ENCODE measurements around the gene EPHA2. TPM values are rescaled to one million over a fixed set of nuclear protein-coding genes. Genes with fewer than 3 reads are reported as not detected.

EPHA2 gene
- polyA plus RNA-seq, 2 of the 4 experiments (the other 2 are of a cell fraction) = 59.3 to 93.2 TPM

DNA sequence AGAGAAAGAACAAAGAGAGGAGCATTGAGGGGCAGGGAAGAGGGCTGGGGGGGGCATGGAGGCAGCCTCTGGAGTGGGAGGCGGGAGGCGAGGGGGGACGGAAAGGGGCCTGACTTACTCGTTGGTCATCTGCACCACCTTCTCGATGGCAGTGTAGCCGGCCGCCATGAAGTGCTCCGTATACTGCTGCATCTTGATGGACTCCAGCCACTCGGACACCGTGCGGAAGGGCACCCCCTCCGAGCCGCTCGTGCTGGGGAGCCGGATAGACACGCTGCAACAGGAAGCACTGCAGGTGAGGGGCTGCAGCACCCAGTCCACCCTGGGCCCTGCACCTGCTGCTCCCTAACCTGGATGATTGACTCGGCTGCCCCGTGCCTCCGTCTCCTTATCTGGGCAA lies 26.6 kb downstream of the EPHA2 start (continued):
- TF ChIP-seq, protein P1, sequence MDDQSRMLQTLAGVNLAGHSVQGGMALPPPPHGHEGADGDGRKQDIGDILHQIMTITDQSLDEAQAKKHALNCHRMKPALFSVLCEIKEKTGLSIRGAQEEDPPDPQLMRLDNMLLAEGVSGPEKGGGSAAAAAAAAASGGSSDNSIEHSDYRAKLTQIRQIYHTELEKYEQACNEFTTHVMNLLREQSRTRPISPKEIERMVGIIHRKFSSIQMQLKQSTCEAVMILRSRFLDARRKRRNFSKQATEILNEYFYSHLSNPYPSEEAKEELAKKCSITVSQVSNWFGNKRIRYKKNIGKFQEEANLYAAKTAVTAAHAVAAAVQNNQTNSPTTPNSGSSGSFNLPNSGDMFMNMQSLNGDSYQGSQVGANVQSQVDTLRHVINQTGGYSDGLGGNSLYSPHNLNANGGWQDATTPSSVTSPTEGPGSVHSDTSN (IDR thresholded peaks at IDR 0.05) = no peak

DNA sequence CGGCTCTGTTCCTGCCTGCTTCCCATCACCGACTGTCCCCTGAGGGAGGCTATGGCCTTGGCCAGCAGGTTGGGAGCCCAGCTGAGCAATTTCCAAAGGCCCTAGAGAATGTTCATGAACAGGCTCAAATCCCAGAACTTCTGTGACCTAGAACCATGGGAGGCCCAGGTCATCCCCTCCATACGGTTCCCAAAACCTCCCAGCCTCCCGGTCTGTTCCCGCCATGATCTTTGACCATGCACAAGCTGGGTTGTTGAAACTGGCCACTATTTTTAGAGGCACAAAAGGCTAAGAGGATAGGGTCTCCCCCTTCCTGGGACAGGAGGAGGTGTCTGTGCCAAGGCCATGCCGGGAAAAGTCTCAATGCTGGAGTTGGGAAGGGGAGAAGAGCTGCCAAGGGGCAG lies 27.5 kb downstream of the EPHA2 start:
- peak overlapping the region in 1 of 2 experiments; percentile 48; a peak in 3 of 6 replicates for H3K27ac ChIP-seq
- ATAC-seq (no peak), FAIRE-seq (no peak), DNase-seq (ENCODE audit: low read depth in 1 of 2, low spot score in 1 of 2) (no peak)
- ChIA-PET CTCF (interaction anchor here (3.3 to 5.9 kb wide), 2 partner anchors 46 to 49 kb away, joined by 13 to 32 read pairs; no protein-coding TSS in a partner anchor), POLR2A (no interaction called here)
- H3K4me2 ChIP-seq = no peak overlapping the region
- no peaks in the 10 kb centered on the region for H3K9me3 ChIP-seq
- 60% methylated on average over 4 of the region's 6 CpGs for WGBS (ENCODE audit: missing lambda C conversion rate)
- peaks cover 32% of the 10 kb centered on the region for H3K4me1 ChIP-seq
- H3K4me3 ChIP-seq = no peak overlapping the region
- TF ChIP-seq MAZ (IDR thresholded peaks at IDR 0.05; ENCODE audit: borderline replicate concordance, low read depth, low read length) (no peak), BCL3 (IDR thresholded peaks at IDR 0.05) (no peak), HES2 (IDR thresholded peaks at IDR 0.05) (no peak), BHLHE40 (IDR thresholded peaks at IDR 0.05; ENCODE audit: low read depth, low read length) (no peak)

GRCh38 chr1:16127676-16128337 lies 28.1 kb downstream of the EPHA2 start:
- CTCF ChIA-PET = interaction anchor here (3.3 to 5.9 kb wide), 2 partner anchors 46 to 49 kb away, joined by 13 to 32 read pairs; no protein-coding TSS in a partner anchor

GRCh38 chr1:16126743-16127515 lies 28.9 kb downstream of the EPHA2 start:
- CTCF ChIA-PET = interaction anchor here (1.0 to 5.9 kb wide), 5 partner anchors 10 to 48 kb away, joined by 3 to 32 read pairs (median 3); no protein-coding TSS in a partner anchor

More at GRCh38 chr1:16127676-16128337, 28.1 kb downstream of the EPHA2 start:
- POLR2A ChIA-PET = no interaction called here
- no peak overlapping the region for H3K4me2 ChIP-seq
- no peaks in the 10 kb centered on the region for H3K9me3 ChIP-seq
- TF ChIP-seq EP300 (IDR thresholded peaks at IDR 0.05) = no peak
- TF ChIP-seq HDAC2 (IDR thresholded peaks at IDR 0.05) = no peak
- no peak for TF ChIP-seq TP53 (CRISPR knock-in tag; IDR thresholded peaks at IDR 0.05)
- 0 out of 2 replicates have a peak, but pooled peaks have one; percentile 5 for TF ChIP-seq POLR2AphosphoS2 (conservative IDR thresholded peaks at IDR 0.05; ENCODE audit: low read length)
- no peak for TF ChIP-seq RARB (CRISPR knock-in tag; IDR thresholded peaks at IDR 0.05)
- no peak for TF ChIP-seq PHF8 (IDR thresholded peaks at IDR 0.05; ENCODE audit: borderline replicate concordance, low read depth)
- peaks cover 37% of the 10 kb centered on the region for H3K4me1 ChIP-seq
- ATAC-seq (no peak), DNase-seq (ENCODE audit: low read depth in 1 of 2, low spot score in 1 of 2) (no peak), FAIRE-seq (no peak)
- H3K27ac ChIP-seq = peak overlapping the region in 1 of 2 experiments; percentile 48; a peak in 1 of 6 replicates
- WGBS (ENCODE audit: missing lambda C conversion rate) = 89% methylated on average over 17 of the region's 17 CpGs
- no peak overlapping the region for H3K4me3 ChIP-seq

More at GRCh38 chr1:16126743-16127515, 28.9 kb downstream of the EPHA2 start:
- ATAC-seq = no peak
- no peak overlapping the region for H3K27ac ChIP-seq
- H3K9me3 ChIP-seq = no peaks in the 10 kb centered on the region
- WGBS (ENCODE audit: missing lambda C conversion rate) = 90% methylated on average over 11 of the region's 12 CpGs
- FAIRE-seq = no peak
- H3K4me1 ChIP-seq = peaks cover 46% of the 10 kb centered on the region
- no peak for DNase-seq (ENCODE audit: low read depth in 1 of 2, low spot score in 1 of 2)
- POLR2A ChIA-PET = no interaction called here
- TF ChIP-seq BHLHE40 (IDR thresholded peaks at IDR 0.05; ENCODE audit: low read depth, low read length) (no peak), CHD4 (IDR thresholded peaks at IDR 0.05; ENCODE audit: borderline replicate concordance) (no peak), ZC3H11A (IDR thresholded peaks at IDR 0.05) (no peak), TP53 (CRISPR knock-in tag; IDR thresholded peaks at IDR 0.05) (no peak), JUNB (IDR thresholded peaks at IDR 0.05) (no peak), ZNF302 (CRISPR knock-in tag; IDR thresholded peaks at IDR 0.05) (no peak)
- TF ChIP-seq, protein P2, sequence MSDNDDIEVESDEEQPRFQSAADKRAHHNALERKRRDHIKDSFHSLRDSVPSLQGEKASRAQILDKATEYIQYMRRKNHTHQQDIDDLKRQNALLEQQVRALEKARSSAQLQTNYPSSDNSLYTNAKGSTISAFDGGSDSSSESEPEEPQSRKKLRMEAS (IDR thresholded peaks at IDR 0.05) = no peak
- no peak overlapping the region for H3K4me3 ChIP-seq
- H3K4me2 ChIP-seq = no peak overlapping the region

Measured in A549 (cell line).